ENCODE measurements around the gene FANCD2OS. TPM values are rescaled to one million over a fixed set of nuclear protein-coding genes. Genes with fewer than 3 reads are reported as not detected.

The FANCD2OS gene
- total and polyA plus RNA-seq, 12 donors: not detected

DNA sequence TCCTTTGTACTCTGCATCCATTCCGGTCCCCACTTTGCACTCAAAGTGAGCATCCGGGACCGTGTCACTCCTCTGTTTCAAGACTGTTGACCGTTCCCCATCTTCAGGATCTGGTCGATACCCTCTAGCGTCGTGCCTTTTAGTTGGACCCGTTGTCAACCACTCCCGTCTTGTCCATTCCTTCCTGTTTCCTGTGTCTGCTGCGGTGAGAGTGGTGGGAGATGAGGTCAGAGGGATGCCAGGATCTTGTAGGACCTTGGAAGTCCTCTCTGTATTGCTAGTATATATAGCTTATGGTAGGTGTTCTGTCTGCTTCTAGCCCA lies 8.0 kb upstream of the FANCD2OS start:
- H3K4me1 ChIP-seq (replicated peaks in 1 of 2): peaks cover 8 to 26% of the 10 kb centered on the region in 2 donors
- peak overlapping the region; percentile 9 to 74 (median 53) for H3K4me3 ChIP-seq
- no peaks in the 10 kb centered on the region for H3K9me3 ChIP-seq (replicated peaks in 1 of 3)
- DNase-seq: no peak
- H3K27me3 ChIP-seq: no peaks in the 10 kb centered on the region
- TF ChIP-seq, protein P1, sequence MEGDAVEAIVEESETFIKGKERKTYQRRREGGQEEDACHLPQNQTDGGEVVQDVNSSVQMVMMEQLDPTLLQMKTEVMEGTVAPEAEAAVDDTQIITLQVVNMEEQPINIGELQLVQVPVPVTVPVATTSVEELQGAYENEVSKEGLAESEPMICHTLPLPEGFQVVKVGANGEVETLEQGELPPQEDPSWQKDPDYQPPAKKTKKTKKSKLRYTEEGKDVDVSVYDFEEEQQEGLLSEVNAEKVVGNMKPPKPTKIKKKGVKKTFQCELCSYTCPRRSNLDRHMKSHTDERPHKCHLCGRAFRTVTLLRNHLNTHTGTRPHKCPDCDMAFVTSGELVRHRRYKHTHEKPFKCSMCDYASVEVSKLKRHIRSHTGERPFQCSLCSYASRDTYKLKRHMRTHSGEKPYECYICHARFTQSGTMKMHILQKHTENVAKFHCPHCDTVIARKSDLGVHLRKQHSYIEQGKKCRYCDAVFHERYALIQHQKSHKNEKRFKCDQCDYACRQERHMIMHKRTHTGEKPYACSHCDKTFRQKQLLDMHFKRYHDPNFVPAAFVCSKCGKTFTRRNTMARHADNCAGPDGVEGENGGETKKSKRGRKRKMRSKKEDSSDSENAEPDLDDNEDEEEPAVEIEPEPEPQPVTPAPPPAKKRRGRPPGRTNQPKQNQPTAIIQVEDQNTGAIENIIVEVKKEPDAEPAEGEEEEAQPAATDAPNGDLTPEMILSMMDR (IDR thresholded peaks at IDR 0.05): no peak
- TF ChIP-seq POLR2A (IDR thresholded peaks at IDR 0.05): no peak
- WGBS, 4 donors: 0 to 1% (median 0%) methylated on average over 10 of the region's 10 CpGs
- intact Hi-C loops (cut with DNase I): no loop called here
- no peaks in the 10 kb centered on the region for H3K36me3 ChIP-seq (replicated peaks in 1 of 2)
- peak overlapping the region in 3 of 5 donors; percentile 31 to 87 (median 77) for H3K27ac ChIP-seq

DNA sequence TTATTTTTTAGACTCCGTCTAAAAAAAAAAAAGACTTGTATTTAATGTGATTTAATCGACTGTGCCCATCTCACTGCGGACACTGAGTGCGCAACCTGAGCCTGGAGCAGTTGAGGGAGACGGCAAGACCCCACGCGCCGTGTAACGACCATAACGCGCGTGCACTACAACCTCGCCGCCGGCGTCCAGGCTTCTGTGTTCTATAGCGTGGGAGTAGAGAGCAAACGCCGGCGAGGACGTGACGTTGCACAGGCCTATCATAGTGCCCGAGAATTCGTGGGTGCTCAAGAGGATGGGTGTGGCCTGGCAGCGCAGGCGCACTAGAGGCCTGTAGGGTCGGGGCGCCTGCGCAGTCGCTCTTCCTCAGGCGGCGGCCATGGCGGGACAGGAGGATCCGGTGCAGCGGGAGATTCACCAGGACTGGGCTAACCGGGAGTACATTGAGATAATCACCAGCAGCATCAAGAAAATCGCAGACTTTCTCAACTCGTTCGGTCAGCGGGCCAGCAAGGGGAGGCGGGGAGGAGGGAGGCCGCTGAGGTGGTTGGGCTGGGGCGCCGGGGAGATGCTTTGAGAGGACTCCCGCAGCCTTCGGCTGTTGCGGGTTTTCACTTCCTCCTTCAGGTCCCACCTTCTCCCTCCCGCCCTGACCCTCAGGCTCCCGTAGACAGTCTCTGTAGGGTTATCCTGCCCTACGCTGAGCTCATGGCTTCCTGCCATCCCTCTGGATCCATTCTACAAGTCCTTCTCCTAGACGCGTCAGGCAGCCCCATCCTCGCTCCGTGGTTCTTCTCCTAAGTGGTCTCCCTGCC lies 7.5 kb upstream of the FANCD2OS start, which contains the start of gene BRK1:
Gene BRK1, plus strand, starts transcription at position 350 of the 812 bp plus-strand sequence. Its CDS starts 27 bp downstream, at position 377.
- WGBS, 4 donors: 0 to 1% (median 1%) methylated on average over 33 to 54 of the region's 54 CpGs
- intact Hi-C loops (cut with DNase I): no loop called here
- peak within 1 kb of the TSS in 4 of 5 donors; percentile 36 to 87 (median 62) for H3K27ac ChIP-seq

DNA sequence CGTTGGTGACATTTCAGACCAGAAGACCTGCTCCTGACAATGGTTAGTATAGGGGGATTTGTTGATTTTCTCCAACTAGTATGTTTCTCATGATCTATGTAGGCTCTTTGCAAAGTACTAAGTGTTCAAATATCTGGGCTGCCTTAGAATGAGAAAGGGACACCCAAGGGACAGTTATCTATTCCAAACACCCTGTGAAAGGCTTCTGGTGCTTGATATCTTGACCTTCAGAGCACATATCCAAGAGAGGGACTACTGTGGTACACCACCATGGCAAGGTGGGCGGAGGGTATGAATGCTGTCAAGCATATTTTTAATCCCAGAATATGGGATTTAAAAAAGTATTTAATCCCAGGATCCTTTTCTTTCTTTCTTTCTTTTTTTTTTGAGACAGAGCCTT lies 1.1 kb downstream of the FANCD2OS start:
- WGBS, 4 donors: 61 to 82% (median 74%) methylated on average over 2 of the region's 2 CpGs

More for the DNA sequence above, 7.5 kb upstream of the FANCD2OS start, which contains the start of gene BRK1:
- Histone ChIP-seq H3K4me1 (replicated peaks in 1 of 2) (peaks cover 8 to 26% of the 10 kb centered on the region in 2 donors), H3K27me3 (no peaks in the 10 kb centered on the region), H3K9me3 (replicated peaks in 1 of 3) (no peaks in the 10 kb centered on the region), H3K4me3 (peak within 1 kb of the TSS; percentile 9 to 74 (median 53)), H3K36me3 (replicated peaks in 1 of 2) (no peaks in the 10 kb centered on the region)
- TF ChIP-seq, protein P1 (IDR thresholded peaks at IDR 0.05): peak in 2 of 6 experiments; percentile 11 to 20
- TF ChIP-seq POLR2A (IDR thresholded peaks at IDR 0.05): peak; percentile 70 to 91
- peak; percentile 93 to 99 (median 96) for DNase-seq

DNA sequence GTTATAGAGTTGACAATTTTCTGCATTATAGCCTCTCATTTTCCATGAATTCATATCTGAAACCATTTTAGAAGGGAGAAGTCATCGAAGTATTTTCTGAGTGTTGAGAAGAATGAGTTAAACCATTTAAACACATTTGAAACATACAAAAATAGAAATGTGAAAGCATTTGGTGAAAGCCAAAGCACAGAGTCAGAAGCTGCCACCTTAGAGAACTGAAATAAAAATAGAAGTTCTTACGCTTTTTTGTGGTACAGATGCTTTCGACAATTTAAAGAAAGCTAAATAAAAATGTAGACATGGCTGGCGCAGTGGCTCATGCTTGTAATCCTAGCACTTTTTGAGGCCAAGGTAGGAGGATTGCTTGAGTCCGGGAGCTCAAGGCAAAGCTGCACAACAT lies 9.0 kb downstream of the FANCD2OS start:
- intact Hi-C loops (cut with DNase I): no loop called here
- WGBS, 4 donors: 91 to 98% (median 97%) methylated on average over 5 of the region's 5 CpGs
- Histone ChIP-seq H3K27me3 (no peaks in the 10 kb centered on the region), H3K36me3 (replicated peaks in 1 of 2) (no peaks in the 10 kb centered on the region), H3K4me3 (no peak overlapping the region), H3K27ac (no peak overlapping the region), H3K4me1 (replicated peaks in 1 of 2) (no peaks in the 10 kb centered on the region), H3K9me3 (replicated peaks in 1 of 3) (no peaks in the 10 kb centered on the region)
- TF ChIP-seq, protein P1 (IDR thresholded peaks at IDR 0.05): no peak
- TF ChIP-seq POLR2A (IDR thresholded peaks at IDR 0.05): no peak
- DNase-seq: no peak

More for the DNA sequence above, 1.1 kb downstream of the FANCD2OS start:
- no peak for DNase-seq
- TF ChIP-seq, protein P1 (IDR thresholded peaks at IDR 0.05): no peak
- TF ChIP-seq POLR2A (IDR thresholded peaks at IDR 0.05): no peak
- Histone ChIP-seq H3K4me3 (no peak overlapping the region), H3K27ac (no peak overlapping the region), H3K27me3 (no peaks in the 10 kb centered on the region), H3K9me3 (replicated peaks in 1 of 3) (no peaks in the 10 kb centered on the region), H3K4me1 (replicated peaks in 1 of 2) (no peaks in the 10 kb centered on the region), H3K36me3 (replicated peaks in 1 of 2) (no peaks in the 10 kb centered on the region)
- intact Hi-C loops (cut with DNase I): no loop called here

All from adrenal gland (tissue), 12 donors.